G401 (cell line): ENCODE results near the gene ENAH. TPM values are rescaled to one million over a fixed set of nuclear protein-coding genes. Genes with fewer than 3 reads are reported as not detected.
A peak's percentile ranks its signal among the peaks of the same experiment; 100 is the strongest.

ENCODE experiments used
- DNase-seq: peaks from one replicate; pipeline ENCODE4 v3.0.0-alpha.2; 2015; ENCODE audit warnings: low spot score
- in situ Hi-C: cut with HindIII; loops from 2 replicates; pipeline ENCODE4 v1.10.0; 2016; ENCODE audit warnings: low sequenced_read_pairs, mixed read lengths
- total RNA-seq: library from RNA; depleted of rRNA; stranded (reverse); fragments of >200 nt; shearing (Covaris generic); gene quantifications from 2 replicates; pipeline ENCODE4 v1.2.3, GENCODE V29; 2014

The ENAH gene
- total RNA-seq, 1 experiment from 2014 or later, result 90.0 TPM

GRCh38 chr1:225539575-225539974 is 113.3 kb downstream of the ENAH start:
- in situ Hi-C loops, result no loop called here
- DNase-seq, result no peak

GRCh38 chr1:225539069-225539468 is 113.9 kb downstream of the ENAH start:
- in situ Hi-C loops, result no loop called here
- DNase-seq, result no peak

DNA sequence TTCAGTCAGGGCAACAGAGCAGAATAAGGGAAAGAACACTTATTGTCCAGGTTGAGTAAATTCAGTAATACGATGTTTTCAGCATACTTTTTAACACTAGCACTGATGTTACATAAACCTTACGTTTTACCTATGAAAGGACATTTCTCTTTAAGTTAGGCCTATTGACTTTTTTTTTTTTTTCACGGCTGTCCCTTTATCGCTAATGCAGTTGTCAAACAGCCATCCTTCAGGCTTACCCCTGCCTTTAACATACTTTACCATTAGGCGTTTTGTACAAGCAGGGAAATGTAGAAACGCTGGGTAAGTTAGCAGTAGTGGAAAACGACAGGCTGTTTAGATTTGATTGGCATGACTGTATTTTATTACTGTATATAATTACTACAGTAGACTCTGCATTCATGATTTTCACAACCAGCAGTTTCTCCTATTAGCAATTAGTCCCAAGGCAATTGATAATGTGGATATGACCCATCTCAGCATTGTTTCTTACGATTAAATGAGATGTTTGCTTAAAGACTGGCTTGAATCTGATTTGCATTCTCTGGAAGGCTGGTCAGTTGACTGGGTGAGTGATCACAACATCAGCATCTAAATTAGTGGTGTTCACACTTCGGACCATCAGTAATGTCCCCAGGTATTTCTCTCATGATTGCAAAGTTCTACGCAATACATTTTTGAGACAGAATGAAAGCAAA is 115.2 kb downstream of the ENAH start:
- in situ Hi-C loops, result no loop called here
- no peak for DNase-seq

GRCh38 chr1:225535280-225535679 is 117.6 kb downstream of the ENAH start:
- no peak for DNase-seq
- in situ Hi-C loops, result no loop called here

GRCh38 chr1:225534772-225535171 is 118.2 kb downstream of the ENAH start:
- in situ Hi-C loops, result no loop called here
- no peak for DNase-seq

DNA sequence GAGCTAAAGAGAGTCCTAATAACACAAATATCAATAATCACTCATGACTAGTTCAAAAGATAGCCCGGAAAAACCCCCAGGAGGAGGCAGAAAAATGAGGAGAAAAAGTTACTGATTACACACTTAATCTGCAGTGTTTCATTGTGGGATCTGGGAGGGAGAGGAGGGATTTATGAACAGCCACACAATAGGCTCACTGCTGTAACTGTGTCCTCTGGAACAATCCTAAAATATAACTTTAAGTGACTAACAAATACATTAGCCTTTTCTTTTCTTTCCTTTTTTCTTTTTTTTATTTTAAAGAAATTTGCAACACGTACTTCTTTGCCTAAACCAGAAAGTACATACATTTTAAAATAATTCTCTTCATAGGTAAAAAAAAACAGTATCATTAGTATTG is 118.8 kb downstream of the ENAH start:
- in situ Hi-C loops, result no loop called here

GRCh38 chr1:225533238-225533637 is 119.7 kb downstream of the ENAH start:
- DNase-seq, result no peak
- in situ Hi-C loops, result no loop called here

More for the DNA sequence above, 118.8 kb downstream of the ENAH start:
- no peak for DNase-seq

- in situ Hi-C loops, result no loop called here
- DNase-seq, result no peak
Measured at GRCh38 chr1:225532240-225532944, 120.5 kb downstream of the ENAH start.

DNA sequence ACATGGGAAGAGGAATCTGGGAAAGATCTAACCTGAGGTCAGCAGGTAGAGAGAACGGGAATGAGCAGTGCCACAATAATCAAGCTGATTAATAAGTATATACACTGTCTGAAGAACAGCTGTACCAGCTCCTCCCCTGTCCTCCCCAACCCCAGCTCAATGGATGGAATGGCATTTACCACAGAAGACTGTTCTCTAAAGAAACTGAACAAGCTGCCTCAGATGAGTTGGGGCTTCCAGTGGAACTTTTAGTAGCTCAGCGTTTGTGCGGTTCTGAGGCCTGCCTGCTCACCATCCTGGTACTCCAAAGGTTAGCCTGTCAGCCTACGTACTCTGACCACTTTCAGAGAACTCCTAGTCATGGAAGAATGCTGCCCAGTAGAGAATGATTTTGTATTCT is 123.2 kb downstream of the ENAH start:
- in situ Hi-C loops, result no loop called here
- no peak for DNase-seq

DNA sequence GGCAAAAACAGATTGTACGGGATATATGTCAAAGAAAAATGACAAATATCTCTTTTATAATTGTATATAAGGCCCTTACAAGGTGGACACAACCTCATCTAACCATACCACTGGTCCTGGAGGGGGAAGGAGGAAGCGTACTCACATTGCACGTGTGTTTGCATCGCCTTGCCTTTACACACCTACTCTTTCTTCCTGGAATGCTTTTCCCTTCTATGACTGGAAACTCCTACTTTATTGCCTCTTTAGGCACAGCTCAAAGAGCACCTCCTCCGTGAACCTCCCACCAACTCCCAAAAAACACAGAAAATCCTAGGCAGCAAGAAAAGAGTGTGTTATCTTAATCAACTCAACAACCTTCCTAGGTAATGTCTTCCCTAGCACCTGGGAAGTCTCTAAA is 125.3 kb downstream of the ENAH start:
- in situ Hi-C loops, result no loop called here
- DNase-seq, result no peak

- in situ Hi-C loops, result no loop called here
Measured at GRCh38 chr1:225526878-225527277, 126.0 kb downstream of the ENAH start.

GRCh38 chr1:225525377-225525776 is 127.5 kb downstream of the ENAH start:
- in situ Hi-C loops, result no loop called here
- DNase-seq, result no peak

More at GRCh38 chr1:225526878-225527277, 126.0 kb downstream of the ENAH start:
- peak; percentile 21 for DNase-seq

- no peak for DNase-seq
- in situ Hi-C loops, result no loop called here
Measured at GRCh38 chr1:225524570-225524969, 128.4 kb downstream of the ENAH start.

DNA sequence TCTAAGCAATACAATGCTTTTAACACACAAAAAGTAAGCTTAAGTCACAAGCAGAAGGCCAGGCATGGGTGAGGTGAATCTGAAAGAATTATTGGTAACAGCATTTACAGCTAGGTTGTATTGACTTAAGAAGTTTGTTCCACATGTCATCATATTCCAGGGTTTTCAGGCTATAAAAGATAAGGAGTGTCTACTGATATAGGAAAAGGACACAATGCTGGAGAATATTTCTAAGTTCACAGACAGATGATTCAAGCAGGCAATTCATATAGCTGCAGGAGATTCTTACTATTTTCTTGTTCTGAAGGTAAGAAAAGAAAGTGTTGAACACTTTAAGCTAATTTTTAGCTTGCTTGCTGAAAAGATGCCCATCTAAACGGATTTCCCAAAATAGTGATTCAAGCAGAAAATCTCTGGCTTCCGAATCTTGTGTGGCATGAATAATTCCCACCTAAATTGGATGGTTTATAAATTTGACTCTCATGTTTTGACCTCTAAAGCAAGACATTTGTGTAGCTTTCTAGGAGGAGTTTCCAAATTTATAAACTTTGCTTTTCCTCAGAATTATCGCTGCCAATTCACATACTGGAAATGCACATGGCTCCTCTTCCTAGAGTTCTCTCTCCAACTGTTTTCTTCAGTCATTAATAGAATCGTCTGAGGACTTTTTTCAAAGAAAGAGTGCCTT is 129.5 kb downstream of the ENAH start:
- in situ Hi-C loops, result no loop called here

DNA sequence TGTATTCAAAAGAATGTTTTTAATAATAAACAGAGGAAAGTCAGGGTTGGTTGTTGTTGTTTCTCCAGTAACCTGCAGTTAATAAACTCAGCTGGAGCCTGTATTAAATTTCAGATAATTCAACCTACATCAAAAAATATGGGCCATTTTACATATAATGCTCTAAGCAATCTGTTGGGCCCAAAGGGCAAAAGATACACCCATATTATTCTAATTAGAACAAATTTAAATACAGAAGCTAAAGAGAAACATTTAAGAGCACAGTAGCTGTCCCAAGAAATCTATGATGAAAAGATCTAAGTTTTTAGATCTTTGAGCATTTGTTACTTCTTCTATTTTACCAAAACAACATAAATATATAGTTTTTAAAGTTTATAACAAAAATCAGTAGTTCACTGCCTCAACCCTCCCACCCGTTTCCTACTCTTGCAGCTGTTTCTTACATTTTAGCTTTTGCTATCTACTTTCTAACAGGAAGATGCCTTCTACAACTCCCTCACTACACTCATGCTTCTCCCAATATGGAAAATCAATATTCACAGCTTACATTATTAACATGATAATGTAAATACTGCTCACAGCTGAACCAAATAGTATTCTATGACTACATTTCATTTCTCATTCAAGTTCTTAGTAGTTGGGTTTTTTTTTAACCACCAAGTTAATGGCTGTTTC is 130.2 kb downstream of the ENAH start:
- no peak for DNase-seq
- in situ Hi-C loops, result no loop called here

More for the DNA sequence above, 129.5 kb downstream of the ENAH start:
- DNase-seq, result no peak

GRCh38 chr1:225520587-225521227 is 132.2 kb downstream of the ENAH start:
- in situ Hi-C loops, result no loop called here
- DNase-seq, result no peak

GRCh38 chr1:225519166-225519863 is 133.6 kb downstream of the ENAH start:
- in situ Hi-C loops, result no loop called here
- DNase-seq, result no peak

DNA sequence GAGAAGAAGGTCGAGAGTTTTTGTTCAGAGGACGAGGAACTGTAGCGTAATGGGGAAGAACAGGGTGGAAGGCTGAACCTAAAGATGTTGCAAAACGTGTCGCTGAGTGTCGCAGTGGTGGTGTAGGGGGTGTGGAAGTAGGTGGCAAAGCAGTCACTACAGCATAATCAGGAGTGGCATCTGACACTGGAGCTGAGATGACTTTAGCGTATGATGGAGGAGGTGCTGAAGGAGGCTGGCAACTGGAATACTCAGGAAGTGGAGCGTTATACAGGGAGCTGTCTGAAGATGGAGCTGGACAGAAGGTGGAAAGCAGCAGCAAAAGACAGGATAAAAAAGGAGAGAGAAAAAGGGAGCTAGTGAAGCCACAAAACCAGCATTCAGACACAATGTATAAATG is 135.2 kb downstream of the ENAH start:
- no peak for DNase-seq
- in situ Hi-C loops, result no loop called here

GRCh38 chr1:225517221-225517620 is 135.7 kb downstream of the ENAH start:
- no peak for DNase-seq
- in situ Hi-C loops, result no loop called here
